HG02623 (cell line): ENCODE results near the gene LSM2.
A peak's percentile ranks its signal among the peaks of the same experiment; 100 is the strongest.
"Not testable (repeated sequence)": the region's sequence is repeated elsewhere in the genome, so short reads cannot be mapped to it uniquely, and the experiment has no call there.

Experiments used
- ATAC-seq: cut with Tn5 transposase; IDR thresholded peaks from one replicate; pipeline ENCODE4 v1.9.1; 2021; ENCODE audit warnings: moderate library complexity; ENCODE audit not compliant: unreplicated experiment

The LSM2 gene

DNA sequence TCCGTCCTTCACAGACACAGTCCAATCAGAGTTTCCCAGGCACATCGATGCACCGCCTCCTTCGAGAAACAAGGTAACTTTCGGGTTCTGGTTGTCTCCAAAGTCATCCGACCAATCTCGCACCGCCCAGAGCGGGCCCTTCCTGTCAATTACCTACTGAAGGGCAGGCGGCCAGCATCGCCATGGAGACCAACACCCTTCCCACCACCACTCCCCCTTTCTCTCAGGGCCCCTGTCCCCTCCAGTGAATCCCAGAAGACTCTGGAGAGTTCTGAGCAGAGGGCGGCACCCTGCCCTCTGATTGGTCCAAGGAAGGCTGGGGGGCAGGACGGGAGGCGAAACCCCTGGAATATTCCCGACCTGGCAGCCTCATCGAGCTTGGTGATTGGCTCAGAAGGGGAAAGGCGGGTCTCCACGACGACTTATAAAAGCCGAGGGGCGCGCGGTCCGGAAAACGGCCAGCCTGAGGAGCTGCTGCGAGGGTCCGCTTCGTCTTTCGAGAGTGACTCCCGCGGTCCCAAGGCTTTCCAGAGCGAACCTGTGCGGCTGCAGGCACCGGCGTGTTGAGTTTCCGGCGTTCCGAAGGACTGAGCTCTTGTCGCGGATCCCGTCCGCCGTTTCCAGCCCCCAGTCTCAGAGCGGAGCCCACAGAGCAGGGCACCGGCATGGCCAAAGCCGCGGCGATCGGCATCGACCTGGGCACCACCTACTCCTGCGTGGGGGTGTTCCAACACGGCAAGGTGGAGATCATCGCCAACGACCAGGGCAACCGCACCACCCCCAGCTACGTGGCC is 20.7 kb upstream of the LSM2 start, which contains the start of gene HSPA1B:
Gene HSPA1B (plus strand): TSS at position 453 of the 794 bp plus-strand sequence. CDS start 213 bp downstream, at position 666.
- ATAC-seq = peak; percentile 68

GRCh38 chr6:31826793-31827285 is 20.1 kb upstream of the LSM2 start:
- ATAC-seq = no peak

DNA sequence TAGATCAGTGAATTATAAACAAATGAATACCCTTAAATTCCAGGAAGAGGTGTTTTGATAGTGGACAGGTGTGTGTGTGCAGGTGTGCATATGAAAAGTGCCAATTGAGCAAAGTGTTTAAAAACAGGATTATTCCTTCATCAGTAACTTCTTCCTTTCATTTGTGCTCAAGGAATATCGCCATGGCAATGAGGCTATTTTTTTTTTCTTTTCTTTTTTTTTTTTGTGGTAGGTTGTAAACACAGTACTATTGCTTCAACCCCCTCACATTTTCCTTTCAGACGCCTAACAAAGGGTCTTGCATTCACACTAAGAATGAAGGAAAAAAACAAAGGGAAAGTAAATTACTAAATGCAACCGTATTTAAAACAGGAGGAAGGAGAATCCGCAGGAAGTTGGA is 18.8 kb upstream of the LSM2 start:
- no peak for ATAC-seq

DNA sequence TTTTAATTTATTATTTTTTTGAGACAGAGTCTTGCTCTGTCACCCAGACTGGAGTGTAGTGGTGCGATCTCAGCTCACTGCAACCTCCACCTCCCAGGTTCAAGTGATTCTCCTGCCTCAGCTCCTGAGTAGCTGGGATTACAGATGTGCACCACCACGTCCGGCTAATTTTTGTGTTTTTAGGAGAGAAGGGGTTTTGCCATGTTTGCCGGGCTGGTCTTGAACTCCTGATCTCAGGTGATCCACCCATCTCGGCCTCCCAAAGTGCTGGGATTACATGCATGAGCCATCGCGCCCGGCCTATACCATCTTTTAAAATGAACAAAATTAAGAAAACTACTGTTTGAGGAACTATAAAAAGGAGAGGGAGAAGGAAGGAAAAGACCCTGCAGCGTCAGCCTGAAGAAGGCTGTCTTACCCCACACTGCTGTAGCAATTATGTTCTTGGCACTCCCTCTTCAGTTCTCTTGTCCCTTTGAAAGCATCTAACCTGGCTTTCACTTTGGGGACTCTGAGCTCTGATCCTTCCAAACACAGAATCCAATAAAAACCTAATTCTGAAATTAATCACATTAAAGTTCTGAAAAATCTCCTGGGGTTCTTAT is 16.9 kb upstream of the LSM2 start:
- not testable (repeated sequence) for ATAC-seq

GRCh38 chr6:31822036-31822821 is 15.5 kb upstream of the LSM2 start:
- ATAC-seq = no peak

GRCh38 chr6:31821301-31822035 is 14.7 kb upstream of the LSM2 start:
- ATAC-seq = no peak

DNA sequence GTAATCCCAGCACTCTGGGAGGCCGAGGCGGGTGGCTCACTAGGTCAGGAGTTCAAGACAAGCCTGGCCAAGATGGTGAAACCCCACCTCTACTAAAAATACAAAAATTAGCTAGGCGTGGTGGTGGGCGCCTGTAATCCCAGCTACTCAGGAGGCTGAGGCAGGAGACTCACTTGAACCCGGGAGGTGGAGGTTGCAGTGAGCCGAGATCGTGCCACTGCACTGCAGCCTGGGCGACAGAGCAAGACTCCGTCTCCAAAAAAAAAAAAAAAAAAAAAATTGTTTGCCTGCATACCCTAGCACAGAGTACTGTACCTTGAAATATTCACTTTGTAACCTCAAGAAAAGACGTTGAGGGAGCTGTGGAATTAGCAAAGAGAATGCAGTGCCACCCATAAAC is 13.6 kb upstream of the LSM2 start:
- ATAC-seq = not testable (repeated sequence)

DNA sequence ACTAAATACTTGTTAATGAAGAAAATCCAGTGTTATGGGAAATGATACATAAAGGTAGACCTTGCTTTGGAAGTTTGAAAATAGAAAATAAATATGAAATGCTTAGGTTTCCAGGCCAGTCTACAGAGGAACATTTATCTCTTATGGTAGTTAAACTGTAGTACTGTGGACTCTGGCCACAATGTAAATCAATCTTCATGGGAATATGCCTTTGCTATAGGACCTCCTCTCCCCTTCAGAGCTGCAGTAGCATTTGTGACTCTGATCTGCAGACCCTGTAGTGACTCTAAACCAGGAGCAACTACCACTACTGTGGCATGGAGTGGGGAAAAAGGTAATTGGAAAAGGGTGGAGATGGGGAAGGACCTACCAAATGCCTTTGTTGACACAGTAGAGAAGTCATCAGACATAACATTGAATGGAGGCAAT is 13.1 kb upstream of the LSM2 start:
- ATAC-seq = no peak

DNA sequence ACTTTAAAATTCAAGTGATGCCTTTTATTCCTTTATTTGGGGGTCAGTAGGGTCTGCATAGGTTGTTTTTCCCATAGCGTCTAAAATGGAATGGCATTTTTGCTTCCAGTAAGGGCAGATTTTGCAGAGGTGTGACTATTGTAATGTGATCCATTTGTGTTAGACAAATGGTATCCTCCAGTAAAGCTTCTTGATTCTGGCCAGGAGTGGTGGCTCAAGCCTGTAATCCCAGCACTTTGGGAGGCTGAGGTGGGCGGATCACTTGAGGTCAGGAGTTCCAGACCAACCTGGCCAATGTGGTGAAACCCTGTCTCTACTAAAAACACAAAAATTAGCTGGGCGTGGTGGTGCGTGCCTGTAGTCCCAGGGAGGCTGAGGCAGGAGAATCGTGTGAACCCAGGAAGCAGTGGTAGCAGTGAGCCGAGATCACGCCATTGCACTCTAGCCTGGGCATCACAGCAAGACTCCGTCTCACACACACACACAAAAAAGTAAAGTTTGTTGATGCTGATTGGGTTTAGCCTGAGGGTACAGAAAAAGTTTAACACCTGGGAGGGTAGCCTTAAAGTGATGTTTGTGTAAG is 11.3 kb upstream of the LSM2 start:
- ATAC-seq = not testable (repeated sequence)

DNA sequence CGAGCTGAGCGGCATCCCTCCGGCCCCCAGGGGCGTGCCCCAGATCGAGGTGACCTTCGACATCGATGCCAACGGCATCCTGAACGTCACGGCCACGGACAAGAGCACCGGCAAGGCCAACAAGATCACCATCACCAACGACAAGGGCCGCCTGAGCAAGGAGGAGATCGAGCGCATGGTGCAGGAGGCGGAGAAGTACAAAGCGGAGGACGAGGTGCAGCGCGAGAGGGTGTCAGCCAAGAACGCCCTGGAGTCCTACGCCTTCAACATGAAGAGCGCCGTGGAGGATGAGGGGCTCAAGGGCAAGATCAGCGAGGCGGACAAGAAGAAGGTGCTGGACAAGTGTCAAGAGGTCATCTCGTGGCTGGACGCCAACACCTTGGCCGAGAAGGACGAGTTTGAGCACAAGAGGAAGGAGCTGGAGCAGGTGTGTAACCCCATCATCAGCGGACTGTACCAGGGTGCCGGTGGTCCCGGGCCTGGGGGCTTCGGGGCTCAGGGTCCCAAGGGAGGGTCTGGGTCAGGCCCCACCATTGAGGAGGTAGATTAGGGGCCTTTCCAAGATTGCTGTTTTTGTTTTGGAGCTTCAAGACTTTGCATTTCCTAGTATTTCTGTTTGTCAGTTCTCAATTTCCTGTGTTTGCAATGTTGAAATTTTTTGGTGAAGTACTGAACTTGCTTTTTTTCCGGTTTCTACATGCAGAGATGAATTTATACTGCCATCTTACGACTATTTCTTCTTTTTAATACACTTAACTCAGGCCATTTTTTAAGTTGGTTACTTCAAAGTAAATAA is 10.6 kb upstream of the LSM2 start:
- not testable (repeated sequence) for ATAC-seq

- no peak for ATAC-seq
Measured at GRCh38 chr6:31815025-31815838, 8.5 kb upstream of the LSM2 start, which contains the start of the genes HSPA1A and HSPA1L. Gene HSPA1A, plus strand, starts transcription at chr6:31815543. Its CDS starts 214 bp downstream, at chr6:31815757. Gene HSPA1L, minus strand, starts transcription at chr6:31815283. Its CDS starts 3,311 bp downstream, at chr6:31811972.

DNA sequence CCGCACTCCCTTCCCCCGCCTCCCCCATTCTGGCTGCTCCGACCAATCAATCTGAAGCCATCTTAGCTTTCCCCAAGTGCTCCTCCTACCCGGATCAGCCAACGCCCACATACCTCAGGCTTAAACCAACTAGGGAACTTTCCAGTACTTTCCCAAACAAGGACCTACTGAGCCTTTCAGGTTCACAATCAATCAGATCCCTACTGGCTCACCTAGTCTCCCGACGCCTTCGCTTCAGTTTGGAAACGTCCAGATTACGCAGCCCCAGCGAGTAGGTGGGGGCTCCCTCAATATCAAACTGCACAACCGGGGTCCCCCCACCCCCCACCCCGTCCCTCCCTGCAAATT is 7.9 kb upstream of the LSM2 start:
- no peak for ATAC-seq

- no peak for ATAC-seq
Measured at GRCh38 chr6:31813465-31813849, 6.7 kb upstream of the LSM2 start.

GRCh38 chr6:31811645-31812044 is 4.9 kb upstream of the LSM2 start:
- no peak for ATAC-seq

DNA sequence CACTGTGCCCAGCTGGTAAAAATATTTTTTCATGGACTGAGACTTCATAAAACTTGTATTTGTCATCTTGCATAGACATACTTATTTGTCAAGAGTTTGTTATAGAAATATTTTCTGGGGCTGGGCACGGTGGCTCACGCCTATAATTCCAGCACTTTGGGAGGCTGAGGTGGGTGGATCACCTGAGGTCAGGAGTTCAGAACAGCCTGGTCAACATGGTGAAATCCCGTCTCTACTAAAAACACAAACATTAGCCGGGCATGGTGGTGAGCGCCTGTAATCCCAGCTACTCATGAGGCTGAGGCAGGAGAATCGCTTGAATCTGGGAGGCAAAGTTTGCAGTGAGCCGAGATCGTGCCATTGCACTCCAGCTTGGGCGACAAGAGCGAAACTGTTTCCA is 1.8 kb upstream of the LSM2 start:
- not testable (repeated sequence) for ATAC-seq

DNA sequence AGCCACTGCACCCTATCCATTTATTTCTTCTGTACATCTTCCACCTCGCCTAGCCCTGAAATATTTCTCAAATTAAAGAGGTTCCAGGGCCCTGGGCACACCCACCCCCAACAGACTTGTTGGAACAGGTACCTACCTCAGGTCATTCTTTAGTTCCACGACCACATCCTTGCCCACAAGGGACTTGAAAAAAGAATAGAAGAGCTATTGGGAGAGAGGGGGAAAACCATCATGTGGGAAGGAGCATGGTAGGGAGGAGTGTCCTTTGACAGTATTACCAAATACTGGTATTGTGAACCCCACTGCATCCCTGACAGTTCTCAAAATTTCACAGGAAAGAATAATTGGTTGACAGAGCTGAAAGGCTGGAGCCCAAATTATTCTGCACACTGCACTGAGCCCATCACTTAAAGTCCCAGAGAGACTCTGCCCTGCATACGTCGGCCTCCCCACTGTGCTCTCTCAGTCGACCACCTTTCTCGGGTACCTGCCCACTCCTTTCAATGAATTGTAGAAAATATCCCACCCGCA is 762 bp downstream of the LSM2 start:
- no peak for ATAC-seq

DNA sequence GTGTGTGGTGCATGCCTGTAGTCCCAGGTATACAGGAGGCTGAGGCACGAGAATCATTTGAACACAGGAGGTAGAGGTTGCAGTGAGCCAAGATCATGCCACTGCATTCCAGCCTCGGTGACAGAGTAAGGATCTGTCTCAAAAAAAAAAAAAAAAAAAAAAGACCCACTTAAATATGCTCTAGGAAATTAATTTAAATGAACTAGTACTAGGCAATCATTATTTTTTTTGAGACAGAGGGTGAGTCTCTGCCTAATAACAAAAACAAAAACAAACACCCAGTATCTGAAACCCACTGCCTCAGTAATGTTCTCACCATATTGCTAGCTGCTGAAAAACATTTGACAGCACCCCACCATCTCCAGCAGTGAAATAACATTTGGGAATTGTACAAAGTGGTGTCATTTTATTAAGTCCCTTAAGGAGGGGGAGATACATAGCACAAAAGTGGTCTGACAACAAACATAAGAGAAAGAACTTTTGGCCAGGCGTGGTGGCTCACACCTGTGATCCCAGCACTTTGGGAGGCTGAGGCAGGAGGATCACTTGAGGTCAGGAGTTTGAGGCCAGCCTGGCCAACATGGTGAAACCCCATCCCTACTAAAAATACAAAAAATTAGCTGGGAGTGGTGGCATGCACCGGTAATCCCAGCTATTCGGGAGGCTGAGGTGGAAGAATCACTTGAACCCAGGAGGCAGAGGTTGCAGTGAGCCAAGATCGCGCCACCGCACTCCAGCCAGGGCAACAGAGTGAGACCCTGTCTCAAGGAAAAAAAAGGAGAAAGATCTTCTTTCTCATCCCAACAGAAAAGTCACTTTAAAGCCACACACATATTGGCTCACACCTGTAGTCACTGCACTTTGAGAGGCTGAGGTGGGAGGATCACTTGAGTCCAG is 5.5 kb downstream of the LSM2 start:
- ATAC-seq = not testable (repeated sequence)
